Lung (tissue), 12 donors: Measurements from ENCODE around the gene PDCL3. TPM values are rescaled to one million over a fixed set of nuclear protein-coding genes. Genes with fewer than 3 reads are reported as not detected.

Experiments
- ATAC-seq: fragments of 200-7000 bp; cut with Tn5 transposase; one replicate; pipeline ENCODE4 v1.9.1; 2020; ENCODE audit warnings: moderate number of reproducible peaks; ENCODE audit not compliant: insufficient read depth, low FRiP score
- DNase-seq, 3 donors: peaks; one replicate each; pipeline ENCODE4 v3.0.0-alpha.2; 2013 to 2017
- H3K27ac ChIP-seq, 2 donors: one replicate each; pipeline ENCODE4 v1.5.1; 2013; ENCODE audit warnings: mild to moderate bottlenecking in 2 of 2, moderate library complexity in 2 of 2, control low read depth in 1 of 2, inconsistent platforms in 1 of 2, low read depth in 1 of 2, low read length in 1 of 2
- H3K27me3 ChIP-seq, 3 donors: one replicate each; pipeline ENCODE4 v1.5.1; 2013; ENCODE audit warnings: low read length in 2 of 3; ENCODE audit not compliant: control insufficient read depth in 3 of 3, insufficient read depth in 3 of 3
- H3K36me3 ChIP-seq, 4 donors: one replicate each; pipeline ENCODE4 v1.5.1; 2013; ENCODE audit warnings: low read length in 4 of 4, mild to moderate bottlenecking in 1 of 4, moderate library complexity in 1 of 4; ENCODE audit not compliant: control insufficient read depth in 4 of 4, insufficient read depth in 4 of 4
- H3K4me1 ChIP-seq, 5 donors: one replicate each; pipeline ENCODE4 v1.5.1; 2013; ENCODE audit warnings: low read length in 5 of 5, mild to moderate bottlenecking in 2 of 5, moderate library complexity in 1 of 5; ENCODE audit not compliant: control insufficient read depth in 5 of 5, insufficient read depth in 5 of 5
- H3K4me3 ChIP-seq: one replicate; pipeline ENCODE4 v1.5.1; 2013; ENCODE audit warnings: mild to moderate bottlenecking, control low read depth, moderate library complexity
- H3K9ac ChIP-seq, 2 donors: one replicate each; pipeline ENCODE4 v1.5.1; 2013; ENCODE audit warnings: low read length in 2 of 2, control low read depth in 1 of 2; ENCODE audit not compliant: insufficient read depth in 1 of 2
- H3K9me3 ChIP-seq, 4 donors: one replicate each; pipeline ENCODE4 v1.5.1; 2013; ENCODE audit warnings: low read length in 3 of 4, mild to moderate bottlenecking in 1 of 4, moderate library complexity in 1 of 4; ENCODE audit not compliant: control insufficient read depth in 4 of 4, insufficient read depth in 3 of 4
- CTCF ChIP-seq: IDR thresholded peaks from 2 replicates; pipeline ENCODE4 v1.5.1; 2012; ENCODE audit warnings: mild to moderate bottlenecking; ENCODE audit errors: control extremely low read depth, extremely low read depth
- WGBS, 2 donors: extraction: QIAGEN DNeasy Blood & Tissue Kit; methylation state at CpG; one replicate each; pipeline ENCODE4 v1.1.7; 2013; 5-methylcytosine and 5-hydroxymethylcytosine counted together
- polyA plus RNA-seq, 2 donors: library from polyadenylated mRNA; stranded (reverse); fragments of 200-250 nt; gene quantifications; one replicate each; pipeline ENCODE4 v1.2.1, GENCODE V29; 2013
- total RNA-seq, 2 donors: library from RNA; depleted of rRNA in 1 of 2; stranded (reverse); fragments of >200 nt in 1 of 2; gene quantifications; one replicate each; pipeline ENCODE4 v1.2.1, GENCODE V29; 2014 to 2021
- donor health status: control.
- donor health status: control.
- donor health status: Bipolar disorder and iron deficiency.
- donor health status: healthy.
- donor health status: DM: yes; HTN: yes; CAD: no.

PDCL3 gene
- total and polyA plus RNA-seq, 4 donors = 8.2 to 29.9 (median 23.2) TPM

- no peak for TF ChIP-seq CTCF
- DNase-seq (peak in 1 of 3 donors; percentile 8), ATAC-seq (no peak)
- Histone ChIP-seq H3K27ac (peak overlapping the region in 1 of 2 donors; percentile 55), H3K9me3 (no peaks in the 10 kb centered on the region), H3K36me3 (no peaks in the 10 kb centered on the region), H3K4me1 (peaks cover 0 to 8% (median 0%) of the 10 kb centered on the region in 5 donors), H3K4me3 (no peak overlapping the region), H3K9ac (no peak overlapping the region), H3K27me3 (no peaks in the 10 kb centered on the region)
- WGBS, 2 donors = 66 to 83% methylated on average over 10 of the region's 10 CpGs
Measured at GRCh38 chr2:100603948-100604633, 41.3 kb downstream of the PDCL3 start.

- TF ChIP-seq CTCF = no peak
- Histone ChIP-seq H3K9ac (no peak overlapping the region), H3K36me3 (no peaks in the 10 kb centered on the region), H3K4me1 (peaks cover 0 to 8% (median 0%) of the 10 kb centered on the region in 5 donors), H3K4me3 (no peak overlapping the region), H3K27me3 (no peaks in the 10 kb centered on the region), H3K27ac (no peak overlapping the region), H3K9me3 (no peaks in the 10 kb centered on the region)
- WGBS, 2 donors = 56 to 70% methylated on average over 5 of the region's 5 CpGs
- no peak for DNase-seq
- ATAC-seq = no peak
Measured at GRCh38 chr2:100606332-100606725, 43.5 kb downstream of the PDCL3 start.

GRCh38 chr2:100606726-100607343 lies 44.0 kb downstream of the PDCL3 start:
- Histone ChIP-seq H3K27ac (no peak overlapping the region), H3K9ac (no peak overlapping the region), H3K4me1 (peaks cover 0 to 8% (median 0%) of the 10 kb centered on the region in 5 donors), H3K4me3 (no peak overlapping the region), H3K27me3 (no peaks in the 10 kb centered on the region), H3K9me3 (peaks cover 0 to 3% (median 0%) of the 10 kb centered on the region in 4 donors), H3K36me3 (no peaks in the 10 kb centered on the region)
- peak; percentile 63 for TF ChIP-seq CTCF
- DNase-seq (peak; percentile 32 to 51 (median 38)), ATAC-seq (no peak)
- WGBS, 2 donors = 52 to 62% methylated on average over 14 of the region's 14 CpGs
